ENCODE measurements around the gene CASP2.

CASP2 gene

GRCh38 chr7:143287935-143288826 lies at the start of gene CASP2:
Gene CASP2 (plus strand): TSS chr7:143288351. CDS start chr7:143288456, 105 bp downstream.
- DNase-seq (ENCODE audit: extremely low read depth, low read depth): peak; percentile 94

GRCh38 chr7:143239813-143240212 lies 48.3 kb upstream of the CASP2 start:
- DNase-seq (ENCODE audit: extremely low read depth, low read depth): no peak

More at GRCh38 chr7:143287935-143288826, at the start of gene CASP2:
- peak; percentile 41 for TF ChIP-seq CTCF (IDR thresholded peaks at IDR 0.05; ENCODE audit: low read depth, low read length)

GRCh38 chr7:143240291-143241168 lies 47.6 kb upstream of the CASP2 start:
- peak; percentile 68 for DNase-seq (ENCODE audit: extremely low read depth, low read depth)

More at GRCh38 chr7:143239813-143240212, 48.3 kb upstream of the CASP2 start:
- no peak for TF ChIP-seq CTCF (IDR thresholded peaks at IDR 0.05; ENCODE audit: low read depth, low read length)

GRCh38 chr7:143242306-143242705 lies 45.8 kb upstream of the CASP2 start:
- no peak for DNase-seq (ENCODE audit: extremely low read depth, low read depth)
- TF ChIP-seq CTCF (IDR thresholded peaks at IDR 0.05; ENCODE audit: low read depth, low read length): no peak

More at GRCh38 chr7:143240291-143241168, 47.6 kb upstream of the CASP2 start:
- peak; percentile 95 for TF ChIP-seq CTCF (IDR thresholded peaks at IDR 0.05; ENCODE audit: low read depth, low read length)

GRCh38 chr7:143243111-143243510 lies 45.0 kb upstream of the CASP2 start:
- TF ChIP-seq CTCF (IDR thresholded peaks at IDR 0.05; ENCODE audit: low read depth, low read length): no peak

GRCh38 chr7:143243614-143244013 lies 44.5 kb upstream of the CASP2 start:
- DNase-seq (ENCODE audit: extremely low read depth, low read depth): no peak
- TF ChIP-seq CTCF (IDR thresholded peaks at IDR 0.05; ENCODE audit: low read depth, low read length): no peak

More at GRCh38 chr7:143243111-143243510, 45.0 kb upstream of the CASP2 start:
- DNase-seq (ENCODE audit: extremely low read depth, low read depth): no peak
